A549 (cell line): ENCODE data around the gene PFKFB3. TPM values are rescaled to one million over a fixed set of nuclear protein-coding genes. Genes with fewer than 3 reads are reported as not detected.

ENCODE experiments used
- ATAC-seq, 2 experiments: fragments of 200-7000 bp in 1 of 2; fragments of >200 bp in 1 of 2; cut with Nextera tagmentation in 1 of 2; cut with Tn5 transposase in 1 of 2; 3 replicates each; pipeline versions ENCODE4 v1.8.0 to v1.9.1; 2018 to 2020; ENCODE audit warnings: mild to moderate bottlenecking in 1 of 2, moderate library complexity in 1 of 2
- CTCF ChIA-PET: fragments of 300-600 bp; sonication (Branson Sonifier 250); formaldehyde crosslinking; extraction: SDS; loops from one replicate; lab custom pipeline; 2021; ENCODE audit warnings: antibody characterized with exemption, inconsistent platforms; lab: Yijun Ruan, JAX
- POLR2A ChIA-PET: fragments of 350-600 bp; formaldehyde crosslinking; extraction: SDS; loops from one replicate; lab custom pipeline; 2021; ENCODE audit warnings: antibody characterized with exemption, inconsistent platforms; lab: Yijun Ruan, JAX
- DNase-seq, 2 experiments: peaks; one replicate each; pipeline versions ENCODE4 v3.0.0 to v3.0.0-alpha.2; 2011 to 2016; ENCODE audit warnings: low read depth in 1 of 2, low spot score in 1 of 2
- FAIRE-seq: peaks from 2 replicates; lab custom pipeline; 2011; peaks lifted over from hg19 to GRCh38; lab: Jason Lieb, UNC
- H3K27ac ChIP-seq, 2 experiments: fragments of >200 bp; sonication (Bioruptor Twin); formaldehyde crosslinking; 3 replicates each; pipeline ENCODE4 v1.5.1; 2016 to 2017
- H3K4me1 ChIP-seq: fragments of >200 bp; sonication (Bioruptor Twin); formaldehyde crosslinking; 3 replicates; pipeline ENCODE4 v1.6.1; 2016
- H3K4me2 ChIP-seq: fragments of >200 bp; sonication (Bioruptor Twin); formaldehyde crosslinking; 3 replicates; pipeline ENCODE4 v1.6.1; 2016
- H3K4me3 ChIP-seq: fragments of >200 bp; sonication (Bioruptor Twin); formaldehyde crosslinking; 3 replicates; pipeline ENCODE4 v1.5.1; 2016
- H3K9me3 ChIP-seq: fragments of >200 bp; sonication (Bioruptor Twin); formaldehyde crosslinking; 3 replicates; pipeline ENCODE4 v1.6.1; 2016
- ATOH8 ChIP-seq: fragments of 250-450 bp; sonication (Bioruptor Pico); IDR thresholded peaks from 2 replicates; pipeline ENCODE4 v1.5.0; 2020; ENCODE audit warnings: low read depth, mild to moderate bottlenecking, moderate library complexity
- E2F6 ChIP-seq: IDR thresholded peaks from 2 replicates; pipeline ENCODE4 v1.6.1; 2012; ENCODE audit warnings: low read depth, borderline replicate concordance
- HEYL ChIP-seq: fragments of 250-450 bp; sonication (Bioruptor Pico); IDR thresholded peaks from 2 replicates; pipeline ENCODE4 v1.8.0; 2021; ENCODE audit warnings: mild to moderate bottlenecking, moderate library complexity
- JUN ChIP-seq, 2 experiments: fragments of >200 bp; sonication (Bioruptor Twin); formaldehyde crosslinking; IDR thresholded peaks; 2 replicates in 1 of 2; 3 replicates in 1 of 2; pipeline ENCODE4 v1.6.1; 2016 to 2017
- MAFK ChIP-seq: fragments of 450-650 bp; IDR thresholded peaks from 2 replicates; pipeline ENCODE4 v1.6.1; 2014; ENCODE audit not compliant: partially characterized antibody
- MAX ChIP-seq: IDR thresholded peaks from 2 replicates; pipeline ENCODE4 v1.6.1; 2012
- MYC ChIP-seq: IDR thresholded peaks from 2 replicates; pipeline ENCODE4 v1.6.1; 2012; ENCODE audit warnings: mild to moderate bottlenecking, inconsistent platforms, low read length, improper control_type of control experiment, borderline replicate concordance
- RAD21 ChIP-seq, 2 experiments: fragments of >200 bp in 1 of 2; sonication (Bioruptor Twin) in 1 of 2; formaldehyde crosslinking in 1 of 2; IDR thresholded peaks in 1 of 2; conservative IDR thresholded peaks in 1 of 2; 2 replicates in 1 of 2; 3 replicates in 1 of 2; pipeline ENCODE4 v1.6.1; 2012 to 2018; ENCODE audit warnings: inconsistent platforms in 1 of 2
- RARB ChIP-seq: fragments of 250-450 bp; sonication (Bioruptor Pico); IDR thresholded peaks from 2 replicates; pipeline ENCODE4 v1.8.0; 2021; ENCODE audit warnings: mild to moderate bottlenecking, moderate library complexity
- RNF2 ChIP-seq: fragments of 200-600 bp; sonication (generic); IDR thresholded peaks from 2 replicates; pipeline ENCODE4 v1.6.1; 2016; ENCODE audit warnings: low read depth, mild to moderate bottlenecking, antibody characterized with exemption, moderate library complexity, borderline replicate concordance
- WGBS: methylation state at CpG from one replicate; pipeline ENCODE4 v1.1.6; 2017; ENCODE audit errors: missing lambda C conversion rate; 5-methylcytosine and 5-hydroxymethylcytosine counted together
- polyA plus RNA-seq, 4 experiments: library from polyadenylated mRNA; depleted of rRNA in 3 of 4; stranded (reverse); fragments of >200 nt; fragmentation: RNase III in 1 of 4; extraction: RNeasy Plus Mini Kit Qiagen cat#74134 plus additional on column Dnase treatment in 1 of 4; gene quantifications; 2 replicates in 3 of 4; 3 replicates in 1 of 4; pipeline ENCODE4 v1.2.3, GENCODE V29; 2011 to 2017

Gene PFKFB3
- polyA plus RNA-seq, 2 of the 4 experiments (the other 2 are of a cell fraction): 139 to 232 TPM

GRCh38 chr10:6200440-6200733 is 2.3 kb upstream of the PFKFB3 start:
- ChIA-PET CTCF (interaction anchor here (0.7 to 8.2 kb wide), 9 partner anchors 11 to 208 kb away, joined by 3 to 332 read pairs (median 4); no protein-coding TSS in a partner anchor), POLR2A (interaction anchor here (1.9 kb wide), 1 partner anchor 202 kb away, joined by 8 read pairs; no protein-coding TSS in a partner anchor)
- peak overlapping the region; percentile 91 for H3K4me2 ChIP-seq
- H3K4me3 ChIP-seq: peak overlapping the region; percentile 70; the same call in 1 of the 3 replicates
- peak overlapping the region in 1 of 2 experiments; percentile 97; a peak in 3 of 6 replicates for H3K27ac ChIP-seq
- peaks cover 12% of the 10 kb centered on the region; the same call in 2 of the 3 replicates for H3K4me1 ChIP-seq
- H3K9me3 ChIP-seq: no peaks in the 10 kb centered on the region
- 44% methylated on average over 5 of the region's 6 CpGs for WGBS
- TF ChIP-seq ATOH8 (CRISPR knock-in tag) (no peak), E2F6 (no peak), JUN (IDR thresholded peaks at IDR 0.05) (no peak), MYC (no peak), RAD21 (conservative IDR thresholded peaks at IDR 0.05 in 1 of 2, IDR thresholded peaks at IDR 0.05 in 1 of 2) (no peak)
- no peak for ATAC-seq
- DNase-seq: no peak
- FAIRE-seq: no peak

GRCh38 chr10:6200734-6201515 is 1.8 kb upstream of the PFKFB3 start:
- no peak for ATAC-seq
- peak overlapping the region; percentile 70 for H3K4me3 ChIP-seq
- H3K4me1 ChIP-seq: peaks cover 9% of the 10 kb centered on the region; the same call in 2 of the 3 replicates
- ChIA-PET POLR2A (interaction anchor here (1.9 to 5.0 kb wide), 2 partner anchors 200 to 201 kb away, joined by 8 to 367 read pairs; no protein-coding TSS in a partner anchor), CTCF (interaction anchor here (0.7 to 8.2 kb wide), 14 partner anchors 14 to 208 kb away, joined by 3 to 332 read pairs (median 11); no protein-coding TSS in a partner anchor)
- peak overlapping the region; percentile 91 for H3K4me2 ChIP-seq
- H3K27ac ChIP-seq: peak overlapping the region; percentile 85 to 97
- FAIRE-seq: no peak
- WGBS: 37% methylated on average over 29 of the region's 59 CpGs
- TF ChIP-seq MAFK (peak; percentile 6), RNF2 (0 out of 2 replicates have a peak, but pooled peaks have one; percentile 41), MAX (peak; percentile 39; the same call in 1 of the 2 replicates), HEYL (no peak)
- DNase-seq: peak in 1 of 2 experiments; percentile 33
- H3K9me3 ChIP-seq: no peaks in the 10 kb centered on the region

- Histone ChIP-seq H3K4me2 (peak overlapping the region; percentile 91), H3K27ac (peak overlapping the region; percentile 85 to 97), H3K4me1 (peaks cover 8% of the 10 kb centered on the region; the same call in 2 of the 3 replicates), H3K4me3 (peak overlapping the region; percentile 70), H3K9me3 (no peaks in the 10 kb centered on the region)
- ChIA-PET CTCF (interaction anchor here (1.0 to 8.2 kb wide), 27 partner anchors 12 to 227 kb away, joined by 3 to 332 read pairs (median 10); no protein-coding TSS in a partner anchor), POLR2A (interaction anchor here (1.6 to 5.0 kb wide), 3 partner anchors 38 to 205 kb away, joined by 16 to 367 read pairs (median 25); no protein-coding TSS in a partner anchor)
- DNase-seq (peak; percentile 69 to 73), ATAC-seq (peak; percentile 47 to 64), FAIRE-seq (peak; percentile 61)
- TF ChIP-seq RARB (CRISPR knock-in tag): no peak
- peak in 1 of 2 experiments; percentile 38; a peak in 2 of 5 replicates for TF ChIP-seq JUN (IDR thresholded peaks at IDR 0.05)
- peak; percentile 50; the same call in 1 of the 2 replicates for TF ChIP-seq E2F6
- TF ChIP-seq RAD21 (conservative IDR thresholded peaks at IDR 0.05 in 1 of 2, IDR thresholded peaks at IDR 0.05 in 1 of 2): 0 out of 5 replicates have a peak, but pooled peaks of 1 of the 2 experiments have one; percentile 11
- TF ChIP-seq MAX: 0 out of 2 replicates have a peak, but pooled peaks have one; percentile 40
- WGBS: 1% methylated on average over 26 of the region's 50 CpGs
Observed at GRCh38 chr10:6201516-6201975, 1.2 kb upstream of the PFKFB3 start.
